ENCODE measurements around the gene ADARB2. TPM values are rescaled to one million over a fixed set of nuclear protein-coding genes. Genes with fewer than 3 reads are reported as not detected.

Gene ADARB2
- total RNA-seq, 1 donor from 2014 or later, result 0.22 TPM

DNA sequence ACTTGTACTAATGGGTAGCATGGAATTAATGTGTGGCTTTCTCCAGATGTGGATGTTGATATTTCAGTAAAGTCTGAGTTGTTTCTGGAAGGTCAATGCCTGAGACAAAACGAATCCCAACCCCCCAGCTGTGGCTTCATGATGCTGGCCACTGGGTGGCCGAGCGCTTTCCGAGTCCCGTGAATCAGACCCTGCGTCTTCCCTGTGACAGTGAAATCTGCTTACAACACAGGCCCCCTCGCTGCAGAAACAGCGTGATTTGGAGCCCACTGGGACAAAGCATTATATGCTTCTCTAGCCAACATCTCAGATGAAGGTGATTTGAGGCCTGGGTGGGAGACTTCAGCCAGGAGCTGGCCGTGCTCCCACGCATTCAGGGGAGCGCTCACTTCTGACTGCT lies 556.5 kb downstream of the ADARB2 start:
- DNase-seq (no peak), ATAC-seq (no peak)
- intact Hi-C loops (cut with micrococcal nuclease), result no loop called here

DNA sequence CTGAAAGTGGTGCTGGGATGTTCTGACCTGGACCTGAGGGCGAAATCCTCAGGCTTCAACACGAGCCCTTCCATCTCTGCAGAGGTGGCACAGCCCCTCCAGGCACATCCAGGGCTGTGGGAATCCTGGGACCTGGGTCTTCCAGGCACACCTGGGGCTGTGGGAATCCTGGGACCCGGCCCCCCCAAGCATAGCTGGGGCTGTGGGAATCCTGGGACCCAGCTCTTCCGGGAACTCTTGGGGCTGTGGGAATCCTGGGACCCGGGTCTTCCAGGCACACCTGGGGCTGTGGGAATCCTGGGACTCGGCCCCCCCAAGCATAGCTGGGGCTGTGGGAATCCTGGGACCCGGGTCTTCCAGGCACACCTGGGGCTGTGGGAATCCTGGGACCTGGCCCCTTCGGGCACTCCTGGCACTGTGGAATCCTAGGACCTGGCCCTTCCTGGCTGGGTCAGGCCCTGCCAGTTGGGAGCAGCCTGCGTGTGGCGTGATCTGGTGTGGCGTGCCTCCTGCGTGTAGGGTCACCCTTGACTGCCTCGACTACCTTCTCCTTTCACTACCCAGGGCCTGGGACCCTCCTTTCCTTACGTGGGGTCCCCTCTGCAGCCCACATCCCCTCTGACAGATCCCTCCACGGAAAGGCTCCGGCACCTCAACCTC lies 557.1 kb downstream of the ADARB2 start:
- no peak for DNase-seq
- intact Hi-C loops (cut with micrococcal nuclease), result no loop called here
- no peak for ATAC-seq

DNA sequence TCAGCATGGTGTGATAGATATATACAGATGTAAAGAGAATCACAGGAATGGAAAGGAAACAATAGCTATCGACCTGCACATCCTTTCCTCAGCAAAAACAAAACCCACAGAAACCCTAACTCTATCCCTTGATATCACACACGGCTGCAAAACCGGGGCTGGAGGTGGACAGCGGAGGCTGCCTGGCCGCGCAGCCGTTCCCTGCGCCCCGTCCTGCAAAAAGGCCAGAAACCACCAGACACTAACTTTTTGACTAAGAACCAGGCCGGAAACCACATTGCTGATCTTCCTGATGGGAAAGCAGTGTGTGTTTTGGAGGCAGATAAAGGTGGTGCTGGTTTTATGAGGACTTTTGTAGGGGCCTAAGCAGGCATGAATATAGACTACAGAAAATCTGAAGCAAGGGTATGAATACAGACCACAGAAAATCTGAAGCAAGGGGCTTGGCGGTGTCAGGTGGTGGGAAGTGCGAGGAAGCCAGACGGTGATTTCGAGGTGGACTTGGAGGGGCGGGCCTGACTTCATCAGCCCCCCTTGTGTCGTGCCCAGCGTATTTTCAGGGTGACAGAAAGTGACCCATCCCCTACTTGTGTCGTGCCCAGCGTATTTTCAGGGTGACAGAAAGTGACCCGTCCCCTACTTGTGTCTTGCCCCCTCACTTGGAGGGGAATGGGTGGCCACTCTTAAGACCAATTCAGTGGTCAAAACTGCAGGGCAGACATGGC lies 557.8 kb downstream of the ADARB2 start:
- ATAC-seq (no peak), DNase-seq (no peak)
- intact Hi-C loops (cut with micrococcal nuclease), result no loop called here

DNA sequence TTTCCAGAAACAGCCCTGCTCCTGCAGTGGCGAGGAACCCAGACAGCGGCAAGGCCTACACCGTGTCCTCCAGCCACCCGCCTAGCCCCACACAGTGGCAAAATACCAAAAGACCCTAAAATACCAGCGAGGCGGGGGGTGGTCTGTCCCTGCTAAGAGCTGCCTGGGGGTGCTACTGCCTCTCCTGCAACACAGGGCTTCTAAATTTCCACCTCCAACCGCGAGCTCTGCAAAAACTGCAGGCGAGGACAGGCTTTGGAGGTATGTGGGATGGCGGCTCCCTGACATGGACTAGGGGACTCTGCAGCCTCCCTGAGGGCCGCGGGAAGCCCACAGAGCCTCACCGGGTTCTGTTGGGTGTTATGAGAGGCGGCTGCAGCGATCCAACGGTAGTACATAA lies 558.8 kb downstream of the ADARB2 start:
- intact Hi-C loops (cut with micrococcal nuclease), result no loop called here
- ATAC-seq, result no peak
- no peak for DNase-seq

DNA sequence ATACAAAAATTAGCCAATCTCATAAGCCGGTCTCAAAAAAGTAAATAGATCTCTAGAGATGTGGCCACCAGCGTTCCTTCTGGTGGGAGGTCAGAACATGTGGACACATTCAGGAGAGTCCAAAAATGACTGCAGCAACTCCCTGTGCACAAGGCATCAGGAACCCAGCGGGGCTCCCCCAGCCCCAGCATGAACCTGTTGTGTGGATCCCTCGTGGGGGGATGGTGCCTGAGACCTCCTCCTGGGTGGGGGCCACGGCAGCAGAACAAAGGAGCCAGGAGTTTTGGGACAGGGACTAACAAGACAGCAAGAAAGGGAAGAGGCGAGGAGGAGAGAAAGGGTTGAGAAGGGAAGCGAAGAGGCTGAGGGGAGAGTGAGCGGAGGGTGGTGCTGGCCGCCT lies 559.4 kb downstream of the ADARB2 start:
- intact Hi-C loops (cut with micrococcal nuclease), result no loop called here
- DNase-seq, result no peak
- ATAC-seq, result no peak

DNA sequence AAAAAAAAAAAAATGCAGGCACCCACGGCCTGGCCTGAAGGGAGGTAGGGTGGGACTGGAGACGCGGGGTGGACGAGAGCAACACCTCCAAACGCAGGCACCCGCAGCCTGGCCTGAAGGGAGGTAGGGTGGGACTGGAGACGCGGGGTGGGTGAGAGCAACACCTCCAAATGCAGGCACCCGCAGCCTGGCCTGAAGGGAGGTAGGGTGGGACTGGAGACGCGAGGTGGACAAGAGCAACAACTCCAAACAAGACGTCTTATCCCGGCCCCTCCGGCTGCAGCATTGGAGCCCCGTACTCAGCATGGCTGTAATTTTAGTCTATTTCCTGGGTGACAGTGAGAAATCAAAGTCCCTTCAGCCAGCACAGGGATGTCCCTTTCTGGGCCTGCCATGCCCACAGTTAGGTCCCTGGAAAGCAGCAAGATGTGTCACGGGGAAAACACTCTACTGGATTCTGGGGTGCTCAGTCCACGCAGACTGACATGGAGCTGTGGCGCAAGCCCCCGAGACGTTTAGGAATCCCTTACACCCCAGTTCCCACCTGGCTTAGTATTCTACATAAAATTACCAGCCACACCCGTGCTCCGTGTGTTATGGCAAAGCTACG lies 561.3 kb downstream of the ADARB2 start:
- intact Hi-C loops (cut with micrococcal nuclease), result no loop called here
- DNase-seq, result no peak
- no peak for ATAC-seq

DNA sequence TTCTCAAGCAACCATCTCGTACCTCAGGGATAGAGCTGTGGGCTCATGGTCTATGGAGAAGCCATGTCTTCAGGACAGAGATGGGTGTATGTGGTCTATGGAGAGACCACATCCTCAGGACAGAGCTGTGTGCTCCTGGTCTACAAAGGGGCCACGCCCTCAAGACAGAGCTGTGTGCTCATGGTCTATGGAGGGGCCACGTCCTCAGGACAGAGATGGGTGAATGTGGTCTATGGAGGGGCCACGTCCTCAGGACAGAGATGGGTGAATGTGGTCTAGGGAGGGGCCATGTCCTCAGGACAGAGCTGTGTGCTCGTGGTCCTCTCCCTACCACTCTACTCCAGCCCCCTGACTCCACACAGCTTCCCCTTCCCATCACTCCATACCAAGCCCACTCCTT lies 563.3 kb downstream of the ADARB2 start:
- ATAC-seq, result no peak
- DNase-seq, result no peak
- intact Hi-C loops (cut with micrococcal nuclease), result no loop called here

DNA sequence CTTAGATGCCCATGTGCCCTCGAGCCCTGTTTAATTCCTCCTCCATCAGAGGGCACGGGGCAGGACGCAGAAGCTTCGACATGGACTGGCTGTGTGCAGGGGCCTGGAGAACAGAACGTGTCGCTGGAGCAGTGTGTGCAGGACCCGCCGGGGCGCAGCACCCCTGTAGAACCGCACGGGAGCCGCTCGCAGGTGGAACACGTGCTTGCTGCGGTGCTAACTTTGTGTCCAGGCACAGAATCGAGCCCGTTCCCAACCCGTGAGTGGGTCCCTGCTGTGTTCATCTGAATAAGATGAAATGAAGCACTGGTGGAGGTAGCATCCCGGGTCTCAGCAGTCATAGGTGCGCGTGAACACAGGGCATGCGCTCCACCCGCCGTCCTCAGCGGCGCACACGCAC lies 564.2 kb downstream of the ADARB2 start:
- DNase-seq (no peak), ATAC-seq (no peak)
- intact Hi-C loops (cut with micrococcal nuclease), result no loop called here

DNA sequence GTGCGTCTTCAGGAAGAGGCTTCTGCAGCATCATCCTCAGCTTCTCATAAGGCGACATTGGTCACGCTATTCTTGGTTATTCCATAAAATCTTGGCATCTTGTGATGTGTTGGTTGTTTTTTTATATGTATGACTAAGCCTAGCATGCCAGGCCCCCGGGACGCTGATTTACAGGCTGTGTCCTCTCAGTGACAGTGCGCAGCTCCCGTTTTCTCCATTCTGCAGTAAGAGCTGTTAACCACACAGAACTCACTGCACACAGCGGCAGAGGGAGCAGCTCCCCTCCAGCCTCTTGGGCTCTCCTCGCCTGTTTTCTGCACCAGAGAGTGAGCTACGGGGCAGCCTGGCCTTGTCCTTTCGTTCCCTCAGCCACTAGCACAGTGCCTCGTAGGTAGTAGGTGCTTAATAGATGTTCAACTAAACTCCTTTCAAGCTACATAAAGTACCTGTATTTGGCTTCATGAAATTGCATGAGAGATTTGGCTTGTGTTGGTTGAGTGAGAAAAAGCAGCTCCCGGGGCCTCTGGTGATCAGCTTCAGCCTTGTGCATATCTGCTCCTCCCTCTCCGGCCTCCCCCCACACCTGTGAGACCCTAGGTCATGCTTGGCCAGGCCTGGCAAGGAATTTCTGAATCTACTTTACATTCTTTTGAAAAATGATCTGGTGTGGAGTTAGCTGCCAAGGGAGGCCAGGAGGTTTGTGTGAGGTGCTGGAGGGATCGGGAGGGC lies 564.9 kb downstream of the ADARB2 start:
- DNase-seq, result peak; percentile 7
- intact Hi-C loops (cut with micrococcal nuclease), result no loop called here
- no peak for ATAC-seq

DNA sequence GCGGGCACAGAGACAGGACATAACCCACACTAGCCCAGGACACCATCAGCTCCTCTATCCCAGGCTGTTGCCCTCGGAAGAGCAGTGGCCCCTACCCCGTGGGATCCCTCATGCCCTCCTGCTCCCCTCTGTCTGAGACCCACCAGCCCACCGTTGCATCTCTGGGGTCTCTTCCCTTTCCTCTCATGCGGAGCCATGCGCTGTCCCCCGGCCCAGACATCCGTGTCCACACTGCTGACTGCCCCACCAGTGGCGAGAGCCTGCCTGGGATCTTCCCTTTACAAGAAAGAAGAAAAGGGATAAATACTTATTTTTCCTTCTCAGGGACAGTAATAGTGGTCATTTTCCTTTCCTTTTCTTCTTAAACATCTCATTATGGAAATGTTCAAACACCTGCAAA lies 565.7 kb downstream of the ADARB2 start:
- ATAC-seq (no peak), DNase-seq (peak; percentile 13)
- intact Hi-C loops (cut with micrococcal nuclease), result no loop called here

DNA sequence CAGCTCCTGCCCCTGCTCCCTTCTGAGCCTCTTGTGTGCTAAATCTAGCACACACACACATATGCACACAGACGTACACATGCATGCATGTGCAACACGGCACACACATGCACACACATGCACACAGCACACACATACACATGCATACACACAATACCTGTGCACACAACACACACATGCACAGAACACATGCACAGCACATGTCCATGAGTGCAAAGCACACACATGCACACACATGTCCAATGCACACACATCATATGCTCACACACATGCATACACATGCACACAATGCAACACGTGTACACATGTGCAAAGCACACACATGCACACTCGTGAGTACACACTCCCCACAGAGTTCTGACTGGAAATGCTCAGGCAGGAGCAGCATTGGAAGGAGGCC lies 566.1 kb downstream of the ADARB2 start:
- DNase-seq (no peak), ATAC-seq (no peak)
- intact Hi-C loops (cut with micrococcal nuclease), result no loop called here

DNA sequence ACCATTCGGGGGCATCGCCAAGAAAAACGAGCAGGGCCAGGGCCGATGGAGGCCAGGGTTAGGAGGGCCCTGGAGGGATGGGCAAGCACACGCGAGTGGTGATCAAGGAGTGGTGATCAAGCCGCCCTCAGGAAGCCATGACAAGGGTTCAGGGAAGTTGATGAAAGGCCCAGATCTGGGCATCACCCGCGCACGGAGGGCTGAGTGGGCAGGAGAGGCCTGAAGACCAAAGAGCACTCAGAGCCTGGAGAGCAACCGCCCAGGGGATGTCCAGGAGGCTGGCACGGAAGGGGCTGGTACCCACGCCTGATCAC lies 566.5 kb downstream of the ADARB2 start:
- intact Hi-C loops (cut with micrococcal nuclease), result no loop called here
- DNase-seq (no peak), ATAC-seq (no peak)

DNA sequence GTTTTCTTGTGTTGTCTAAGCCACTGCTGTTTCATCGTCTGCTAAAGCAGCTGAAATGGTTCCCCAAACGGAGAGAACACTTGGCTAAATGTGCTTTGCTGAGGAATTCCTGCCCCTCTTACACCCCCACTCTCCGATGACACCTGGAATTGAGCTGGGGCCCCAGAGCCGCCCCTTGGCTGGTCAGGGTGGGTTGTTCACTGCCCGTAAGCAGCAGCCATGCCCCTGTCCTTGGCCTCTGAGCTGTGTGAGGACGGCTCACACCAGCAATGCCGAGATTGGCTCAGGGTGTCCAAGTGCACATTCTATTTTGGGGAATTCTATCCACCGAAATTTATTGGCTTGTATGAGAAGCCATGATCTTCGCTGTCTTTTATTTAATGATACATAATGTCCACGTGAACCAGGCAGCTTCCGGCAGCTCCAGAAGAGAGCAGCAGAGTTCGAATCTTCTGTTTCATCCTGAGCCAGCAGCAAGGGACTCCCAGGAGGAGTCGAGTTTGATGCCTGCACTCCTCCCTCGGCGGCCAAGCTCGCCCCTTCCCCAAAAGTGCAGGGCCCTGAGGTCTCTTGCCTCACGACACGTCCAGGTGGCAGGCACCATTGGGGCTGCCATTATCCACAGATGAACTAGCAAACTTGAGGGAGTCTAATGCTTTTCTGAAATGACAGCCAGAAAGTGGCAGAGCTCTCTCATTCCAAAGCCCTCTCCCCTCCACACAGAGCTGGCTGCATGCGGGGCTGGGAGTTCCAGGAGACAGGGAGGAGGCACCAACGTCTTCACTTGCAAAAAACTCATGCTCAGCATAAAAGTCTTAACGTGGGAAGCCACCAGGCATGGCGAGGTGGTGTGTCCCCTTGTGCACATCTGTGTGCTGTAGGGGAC lies 567.1 kb downstream of the ADARB2 start:
- DNase-seq (peak; percentile 12), ATAC-seq (no peak)
- intact Hi-C loops (cut with micrococcal nuclease), result no loop called here

DNA sequence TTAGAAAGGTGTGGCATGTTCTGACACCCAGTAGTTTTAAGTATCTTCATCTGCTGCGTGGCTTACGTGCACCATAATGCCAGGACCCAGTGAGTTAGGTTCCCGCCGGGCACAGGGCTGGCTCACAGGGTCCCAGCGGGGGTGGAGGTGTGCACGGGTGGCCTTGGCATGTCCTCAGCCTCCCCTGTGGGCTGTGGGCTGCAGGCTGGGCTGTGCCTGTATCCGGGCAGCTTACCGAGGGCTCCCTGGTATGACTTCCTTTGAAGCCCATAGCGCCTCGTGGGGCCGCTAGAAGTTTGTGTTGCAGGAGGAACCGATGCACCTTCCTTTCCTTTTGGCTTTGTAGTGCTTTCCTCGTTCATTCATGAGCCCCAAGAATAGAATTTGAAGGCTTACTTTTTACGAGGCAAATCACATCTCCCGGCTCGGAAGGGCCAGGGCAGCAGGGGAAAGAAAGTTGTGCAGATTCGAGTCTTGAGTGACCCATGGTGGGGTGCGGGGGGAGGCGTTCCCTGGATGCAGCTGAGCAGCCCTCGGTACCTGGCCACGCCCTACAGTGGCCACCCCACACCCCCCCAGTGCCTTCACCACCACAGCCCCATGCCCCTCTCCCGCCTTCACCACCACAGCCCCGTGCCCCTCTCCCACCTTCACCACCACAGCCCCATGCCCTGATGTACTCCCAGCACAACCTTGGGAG lies 568.0 kb downstream of the ADARB2 start:
- intact Hi-C loops (cut with micrococcal nuclease), result no loop called here
- no peak for ATAC-seq
- peak; percentile 15 for DNase-seq

DNA sequence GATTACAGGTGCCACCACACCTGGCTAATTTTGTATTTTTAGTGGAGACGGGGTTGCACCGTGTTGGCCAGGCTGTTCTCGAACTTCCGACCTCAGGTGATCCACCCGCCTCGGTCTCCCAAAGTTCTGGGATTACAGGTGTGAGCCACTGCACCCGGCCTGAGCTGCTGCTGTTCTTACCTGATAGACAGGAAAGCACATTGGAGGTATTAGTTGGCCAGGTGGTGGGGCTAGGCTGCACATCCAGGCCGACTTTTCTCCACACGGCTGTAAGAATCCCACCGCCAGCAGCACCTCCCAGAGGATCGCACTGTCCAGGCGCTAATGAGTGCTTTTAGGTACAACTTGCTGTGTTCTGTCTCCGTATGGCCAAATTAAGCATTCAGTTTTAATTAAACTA lies 568.6 kb downstream of the ADARB2 start:
- ATAC-seq, result no peak
- peak; percentile 27 for DNase-seq
- intact Hi-C loops (cut with micrococcal nuclease), result no loop called here

DNA sequence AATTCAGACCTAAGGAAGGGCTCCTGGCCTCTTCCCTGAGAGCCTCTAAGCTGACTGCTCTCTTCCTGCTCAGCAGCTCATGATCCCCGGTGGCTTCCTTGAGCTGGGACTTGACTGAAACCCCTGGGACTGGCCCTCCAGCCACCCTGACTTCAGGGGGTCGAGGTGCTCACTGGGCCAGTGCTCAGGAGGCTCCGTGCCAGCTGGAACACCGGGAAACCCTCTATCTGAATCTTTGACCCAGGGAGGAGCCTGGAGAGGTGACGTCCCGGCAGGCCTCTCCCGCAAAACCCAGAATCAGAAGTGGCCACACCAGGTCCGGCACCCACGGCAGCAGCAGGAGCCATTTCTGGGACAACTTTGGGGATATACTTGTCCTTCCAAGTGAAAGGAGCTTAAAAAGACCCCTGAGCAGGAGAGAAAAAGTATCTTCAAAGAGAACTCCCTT lies 570.5 kb downstream of the ADARB2 start:
- DNase-seq, result peak; percentile 2
- intact Hi-C loops (cut with micrococcal nuclease), result no loop called here
- no peak for ATAC-seq

DNA sequence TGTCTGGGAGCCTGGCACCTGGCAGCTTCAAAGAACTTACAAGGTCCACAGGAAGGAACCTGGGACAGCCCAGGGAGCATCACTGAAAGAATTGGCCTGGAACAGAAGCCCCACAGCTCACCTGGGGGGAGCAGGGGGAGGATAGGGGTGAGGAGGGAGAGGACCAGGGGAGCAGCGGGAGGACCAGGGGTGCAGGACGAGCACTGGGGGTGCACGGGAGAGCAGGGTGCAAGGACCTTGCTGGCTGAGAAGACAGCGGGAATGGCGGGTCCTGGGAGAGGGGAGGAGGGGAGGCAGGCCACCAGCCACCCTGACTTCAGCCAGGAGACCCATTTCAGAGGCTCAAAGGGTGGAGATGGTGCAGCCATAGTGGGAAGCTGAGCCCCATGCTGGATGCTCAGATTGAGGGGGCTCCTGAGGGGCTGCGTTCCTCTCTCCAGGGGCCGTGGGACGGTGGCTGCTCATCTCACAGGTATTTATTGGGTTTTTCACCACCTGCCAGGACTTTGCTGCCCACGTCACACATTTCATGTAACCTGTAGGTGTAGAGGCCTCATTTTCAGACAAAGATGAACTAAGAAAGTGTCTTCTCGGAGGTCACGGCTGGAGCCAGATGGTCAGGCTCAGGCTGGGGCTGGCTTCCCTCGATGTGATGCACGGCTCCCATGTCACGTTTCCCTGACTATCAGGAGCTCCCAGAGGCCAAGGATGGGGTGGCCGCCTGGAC lies 571.1 kb downstream of the ADARB2 start:
- DNase-seq, result peak; percentile 6
- ATAC-seq, result no peak
- intact Hi-C loops (cut with micrococcal nuclease), result no loop called here

DNA sequence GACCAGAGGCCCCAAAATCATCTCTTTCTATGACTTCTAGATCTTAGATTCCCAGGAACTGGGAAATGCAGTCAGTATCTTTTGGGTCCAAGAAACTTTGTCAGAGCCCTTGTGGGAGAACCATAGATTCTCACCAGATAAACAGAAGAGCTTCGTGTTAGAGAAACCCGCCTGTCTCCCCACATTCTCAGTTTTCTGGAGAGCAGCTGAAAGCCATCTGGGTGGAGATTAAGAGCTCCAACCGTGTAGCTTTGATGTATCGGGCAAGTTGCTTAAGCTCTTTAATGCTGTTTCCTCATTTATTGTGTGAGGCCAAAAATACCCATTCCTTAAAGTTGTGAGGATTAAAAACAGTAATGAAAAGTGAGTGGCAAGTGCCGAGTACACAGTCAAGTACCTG lies 573.5 kb downstream of the ADARB2 start:
- ATAC-seq (no peak), DNase-seq (no peak)
- intact Hi-C loops (cut with micrococcal nuclease), result no loop called here

Measured in left ventricle myocardium superior (tissue), 1 donor.